HG02943 (cell line): ENCODE data around the gene SNAPC4.
"Not testable (repeated sequence)": the region's sequence is repeated elsewhere in the genome, so short reads cannot be mapped to it uniquely, and the experiment has no call there.

ENCODE experiments used
- ATAC-seq: cut with Tn5 transposase; IDR thresholded peaks from one replicate; pipeline ENCODE4 v1.9.1; 2021; ENCODE audit warnings: mild to moderate bottlenecking, low read depth, moderate library complexity; ENCODE audit not compliant: unreplicated experiment

The SNAPC4 gene

DNA sequence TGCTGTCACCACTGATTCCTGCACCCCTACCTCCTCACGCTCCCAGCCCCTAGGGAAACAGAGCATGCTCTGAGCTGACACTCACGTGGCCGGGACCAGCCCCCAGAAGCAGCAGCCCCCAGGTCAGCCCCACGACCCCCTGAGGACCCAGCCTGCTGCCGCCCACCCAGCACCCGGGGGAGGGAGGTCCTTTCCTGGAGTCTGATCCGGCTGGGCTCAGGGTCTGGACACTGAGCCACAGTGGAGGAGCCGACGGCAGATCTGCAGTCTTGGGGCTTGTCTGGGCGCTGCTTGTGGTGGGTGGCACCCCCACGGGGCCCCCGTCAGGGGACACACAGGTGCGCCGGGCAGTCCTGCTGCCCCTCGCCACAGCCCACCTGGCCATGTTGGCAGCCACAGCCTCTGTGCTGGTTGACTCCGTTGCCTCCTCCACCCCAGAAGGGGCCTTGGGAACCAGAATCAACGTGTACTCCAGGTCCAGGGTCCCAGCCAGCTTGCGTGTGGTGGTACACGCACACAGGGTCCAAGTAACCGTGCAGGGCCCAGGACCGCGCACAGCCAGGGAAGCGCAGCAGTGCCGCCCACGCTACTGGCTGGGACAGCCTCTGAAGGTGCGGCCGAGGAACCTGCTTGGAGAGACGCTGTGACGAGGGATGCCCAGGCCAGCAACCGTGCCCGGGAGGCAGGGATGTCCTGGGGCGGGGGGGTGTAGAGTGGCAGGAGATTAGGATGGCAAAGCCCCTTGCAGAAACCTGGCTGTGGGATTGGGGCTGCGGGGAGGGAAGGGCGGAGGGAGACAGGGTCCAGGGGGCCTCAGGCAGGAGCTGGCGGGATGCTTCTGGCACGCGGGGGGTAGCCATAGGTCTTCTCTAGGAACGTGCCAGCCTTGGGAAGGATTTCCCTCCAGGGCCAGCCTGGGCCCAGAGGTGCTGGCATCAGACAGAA lies 39.9 kb downstream of the SNAPC4 start:
- ATAC-seq = no peak

DNA sequence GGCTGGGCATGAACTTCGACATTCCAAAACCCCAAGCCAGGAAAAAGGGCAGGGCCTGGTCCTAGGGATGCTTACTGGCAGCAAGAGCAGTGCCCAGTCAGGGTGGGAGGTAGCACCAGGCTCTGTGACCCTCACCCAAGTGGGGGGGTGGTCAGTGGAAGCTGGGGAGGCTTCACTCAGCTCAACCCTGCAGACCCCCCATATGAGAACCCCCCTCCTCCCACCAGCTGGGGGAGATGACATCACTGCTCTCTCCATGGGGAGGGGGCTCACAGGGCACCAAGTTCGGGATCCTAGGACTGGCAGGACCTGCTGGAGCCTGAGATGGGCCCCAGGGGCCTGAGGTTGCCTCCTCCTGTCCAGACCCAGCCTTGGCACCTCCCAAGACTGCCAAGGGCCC lies 41.1 kb downstream of the SNAPC4 start:
- no peak for ATAC-seq

DNA sequence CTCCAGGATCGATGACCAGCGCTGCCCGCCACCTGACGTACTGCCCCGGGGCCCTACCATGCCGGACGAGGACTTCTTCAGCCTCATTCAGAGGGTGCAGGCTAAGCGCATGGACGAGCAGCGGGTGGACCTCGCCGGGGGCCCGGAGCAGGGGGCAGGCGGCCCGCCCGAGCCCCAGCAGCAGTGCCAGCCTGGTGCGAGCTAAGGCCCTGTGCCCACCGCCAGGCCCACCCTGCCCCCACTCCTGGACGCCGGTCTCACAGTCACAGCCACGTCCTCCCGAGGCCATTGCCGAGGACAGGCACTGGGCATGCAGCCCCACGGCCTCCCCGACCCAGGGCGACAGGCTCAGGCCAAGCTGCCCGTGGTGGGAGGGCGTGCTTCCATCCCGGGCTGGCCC lies 42.0 kb downstream of the SNAPC4 start:
- no peak for ATAC-seq

DNA sequence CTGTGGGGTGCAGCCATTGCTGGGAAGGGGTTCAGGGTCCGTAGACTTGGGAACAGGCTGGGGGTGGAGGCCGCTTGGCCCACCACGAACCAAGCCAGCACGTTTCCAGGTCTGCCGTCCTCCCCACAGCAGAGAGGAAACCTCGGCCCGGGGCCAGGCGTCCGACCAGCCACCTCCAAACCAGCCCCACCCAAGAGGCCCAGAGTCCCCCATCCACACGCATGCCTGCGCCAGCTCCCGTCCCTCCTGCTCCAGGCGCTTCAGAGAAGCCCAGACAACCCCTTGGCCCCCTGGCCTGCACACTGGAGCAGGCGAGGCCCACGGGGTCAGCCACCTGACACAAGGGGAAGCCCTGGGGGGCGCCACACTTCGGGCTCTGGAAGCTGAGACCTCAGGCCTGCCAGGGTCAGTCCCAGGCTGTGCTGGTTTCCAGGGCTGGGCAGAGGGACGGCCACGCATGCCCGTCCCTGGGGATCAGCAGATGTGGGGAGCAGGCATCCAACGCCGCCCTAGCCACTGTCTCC lies 42.7 kb downstream of the SNAPC4 start:
- no peak for ATAC-seq

DNA sequence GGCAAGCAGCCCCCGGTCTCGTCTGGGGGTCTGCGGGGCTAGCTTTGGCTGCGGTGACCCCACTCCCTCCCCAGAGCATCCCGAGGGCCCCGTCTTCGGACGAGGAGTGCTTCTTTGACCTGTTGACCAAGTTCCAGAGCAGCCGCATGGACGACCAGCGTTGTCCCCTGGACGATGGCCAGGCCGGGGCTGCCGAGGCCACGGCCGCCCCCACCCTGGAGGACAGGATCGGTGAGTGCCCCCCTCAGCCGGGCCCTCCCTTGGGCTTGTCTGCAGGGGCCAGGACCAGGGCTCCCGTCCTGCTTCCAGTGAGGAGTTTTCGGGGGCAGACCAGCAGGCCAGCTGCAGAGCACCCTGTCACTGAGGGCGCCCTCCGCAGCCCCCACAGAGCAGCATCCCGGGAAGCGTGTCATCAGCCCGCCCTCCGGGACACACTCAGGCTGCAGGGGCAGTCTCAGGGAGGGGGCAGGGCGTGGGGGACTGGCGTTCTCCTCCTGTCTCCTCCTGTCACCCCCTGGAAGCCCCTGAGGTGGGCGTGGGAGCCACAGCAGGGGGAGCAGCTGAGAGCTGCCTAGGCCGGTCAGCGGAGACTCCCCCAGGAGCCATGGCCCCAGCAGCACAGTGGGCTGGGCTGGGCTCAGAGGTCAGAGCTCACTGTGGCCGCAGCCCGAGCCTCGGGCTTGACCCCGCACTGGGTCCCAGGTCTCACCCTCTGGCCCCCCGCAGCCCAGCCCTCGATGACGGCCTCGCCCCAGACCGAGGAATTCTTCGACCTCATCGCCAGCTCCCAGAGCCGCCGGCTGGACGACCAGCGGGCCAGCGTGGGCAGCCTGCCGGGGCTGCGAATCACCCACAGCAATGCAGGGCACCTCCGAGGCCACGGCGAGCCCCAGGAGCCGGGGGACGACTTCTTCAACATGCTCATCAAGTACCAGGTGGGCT lies 44.1 kb downstream of the SNAPC4 start:
- no peak for ATAC-seq

DNA sequence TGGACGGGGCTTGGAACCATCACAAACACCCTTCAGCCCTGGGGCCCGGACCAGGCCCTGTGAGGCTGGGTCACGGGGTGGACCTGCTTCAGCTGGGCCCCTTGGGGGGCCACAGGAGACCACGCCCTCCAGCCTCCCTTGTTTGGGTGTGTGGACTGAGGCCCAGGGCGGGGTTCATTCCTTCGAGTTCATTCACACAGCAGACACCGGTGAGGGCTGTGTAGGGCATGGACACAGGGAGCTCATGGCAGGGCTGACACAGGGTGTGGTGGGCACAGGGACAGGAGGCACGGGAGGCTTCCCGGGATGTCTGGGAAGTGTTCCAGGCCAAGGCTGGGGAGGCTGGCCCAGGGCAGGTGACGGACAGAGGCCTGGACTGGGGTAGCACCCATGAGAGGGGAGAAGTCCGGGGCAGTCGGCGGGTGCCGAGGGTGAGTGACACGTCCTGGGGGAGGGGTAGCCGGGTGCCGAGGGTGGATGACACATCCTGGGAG lies 45.3 kb downstream of the SNAPC4 start:
- no peak for ATAC-seq

DNA sequence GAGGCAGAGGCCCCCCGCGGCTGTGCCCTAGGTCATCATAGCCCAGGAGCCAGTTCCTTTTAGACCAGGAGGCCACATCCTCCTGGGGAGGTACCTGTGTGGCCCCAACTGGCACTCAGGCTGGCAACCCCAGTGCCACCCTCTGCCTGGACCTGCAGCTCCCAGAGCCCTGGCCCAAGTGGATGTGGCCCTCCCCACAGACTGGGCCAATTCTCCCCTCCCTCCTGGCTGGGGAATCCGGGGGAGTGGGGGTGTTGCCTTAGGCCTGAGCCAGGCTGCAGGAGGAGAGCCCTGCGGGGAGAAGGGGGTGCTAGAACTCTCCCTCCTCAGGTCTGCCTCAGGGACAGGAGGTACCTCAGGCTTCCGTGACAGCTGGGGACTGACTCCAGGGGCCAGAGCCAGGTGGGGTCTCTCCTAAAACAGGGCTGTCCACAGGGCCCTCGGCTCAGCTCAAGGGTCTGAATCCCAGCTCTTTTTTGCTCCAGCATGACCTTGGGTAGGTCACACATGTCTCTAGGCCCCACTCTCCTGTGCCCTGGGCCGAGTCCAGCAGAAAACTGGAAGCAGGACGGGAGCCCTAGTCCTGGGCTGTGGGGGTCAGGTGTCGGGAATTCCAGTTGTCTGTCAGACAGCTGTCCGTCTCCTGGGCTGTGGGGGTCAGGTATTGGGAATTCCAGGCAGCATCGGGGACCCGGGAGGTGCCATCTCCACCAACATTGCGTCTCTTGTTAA lies 46.0 kb downstream of the SNAPC4 start:
- no peak for ATAC-seq

DNA sequence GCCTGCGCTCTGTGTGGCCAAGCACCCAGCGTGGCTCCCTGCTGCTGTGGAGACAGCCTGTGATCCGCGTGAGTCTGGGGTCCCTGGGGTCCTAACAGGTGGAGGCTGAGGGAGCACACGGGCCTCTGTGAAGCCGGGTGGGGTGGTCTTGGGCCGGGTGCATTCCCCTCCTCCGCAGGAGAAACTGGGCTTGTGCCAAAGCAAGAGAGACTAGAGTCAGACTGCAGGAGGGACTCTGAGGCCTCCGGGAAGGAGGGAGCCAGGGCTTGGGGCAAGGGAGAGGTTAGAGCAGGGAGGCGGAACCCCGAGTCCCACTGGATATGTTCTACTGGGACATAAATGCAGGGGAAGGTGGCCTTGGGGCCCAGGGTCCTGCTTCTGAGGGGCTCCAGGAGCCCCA lies 46.9 kb downstream of the SNAPC4 start:
- ATAC-seq = no peak

DNA sequence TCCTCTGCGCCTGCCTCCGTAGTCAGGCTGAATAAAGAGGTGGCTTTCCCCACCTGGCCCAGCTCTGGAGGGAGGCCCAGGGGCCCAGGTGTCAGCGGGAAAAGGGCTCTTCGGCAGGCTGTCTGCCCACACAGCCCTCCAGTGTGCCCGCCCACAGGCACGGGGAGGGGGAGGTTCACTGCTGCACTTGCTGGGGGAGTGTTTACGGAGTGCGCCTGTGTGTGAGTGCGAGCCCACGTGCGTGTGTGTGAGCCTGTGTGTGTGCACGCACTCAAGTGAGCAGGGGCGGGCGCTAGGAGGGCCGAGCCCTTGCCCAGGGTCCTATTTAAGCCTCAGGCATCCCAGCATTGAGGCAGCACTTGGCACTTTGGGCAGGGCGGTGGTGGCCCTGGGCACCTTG lies 47.3 kb downstream of the SNAPC4 start:
- ATAC-seq = no peak

DNA sequence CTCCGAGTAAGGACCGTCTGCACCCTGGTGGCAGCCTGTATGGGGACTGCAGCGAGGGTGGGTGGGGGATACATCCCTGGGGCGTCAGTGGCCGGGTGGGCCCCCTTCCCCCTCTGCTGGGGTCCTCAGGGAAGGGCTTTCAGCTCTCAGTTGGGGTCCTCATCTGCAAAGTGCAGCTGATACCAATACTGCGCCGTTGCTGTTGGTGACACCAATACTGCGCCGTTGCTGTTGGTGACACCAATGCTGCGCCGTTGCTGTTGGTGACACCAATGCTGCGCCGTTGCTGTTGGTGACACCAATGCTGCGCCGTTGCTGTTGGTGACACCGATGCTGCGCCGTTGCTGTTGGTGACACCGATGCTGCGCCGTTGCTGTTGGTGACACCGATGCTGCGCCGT lies 48.1 kb downstream of the SNAPC4 start:
- ATAC-seq = not testable (repeated sequence)

DNA sequence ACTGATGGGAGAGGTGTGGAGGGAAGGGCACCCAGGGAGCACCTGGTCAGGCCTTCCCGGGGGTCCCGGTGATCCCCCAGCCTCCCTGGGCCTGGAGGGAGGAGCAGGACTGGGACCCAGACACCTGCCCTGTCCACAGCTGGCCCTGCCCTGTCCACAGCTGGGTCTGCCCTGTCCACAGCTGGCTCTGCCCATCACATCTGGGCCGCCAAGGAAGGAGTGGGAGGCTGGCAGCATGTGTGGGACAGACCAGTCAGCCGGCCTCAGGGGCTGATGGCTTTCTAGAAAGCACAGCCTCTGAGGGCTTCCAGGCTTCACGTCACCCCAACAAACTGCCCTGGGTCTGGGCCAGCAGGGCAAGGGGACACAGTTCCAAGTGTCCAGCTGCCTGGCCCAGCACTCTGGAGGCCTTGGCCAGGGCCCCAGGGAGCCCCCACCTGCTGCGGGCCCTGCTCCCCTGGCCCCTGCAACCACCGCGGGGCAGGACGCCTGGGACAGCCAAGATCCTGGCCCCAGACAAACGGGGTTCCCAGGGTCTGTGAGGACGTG lies 48.6 kb downstream of the SNAPC4 start:
- no peak for ATAC-seq
